ENCODE data around the gene PTPN11.

The PTPN11 gene

DNA sequence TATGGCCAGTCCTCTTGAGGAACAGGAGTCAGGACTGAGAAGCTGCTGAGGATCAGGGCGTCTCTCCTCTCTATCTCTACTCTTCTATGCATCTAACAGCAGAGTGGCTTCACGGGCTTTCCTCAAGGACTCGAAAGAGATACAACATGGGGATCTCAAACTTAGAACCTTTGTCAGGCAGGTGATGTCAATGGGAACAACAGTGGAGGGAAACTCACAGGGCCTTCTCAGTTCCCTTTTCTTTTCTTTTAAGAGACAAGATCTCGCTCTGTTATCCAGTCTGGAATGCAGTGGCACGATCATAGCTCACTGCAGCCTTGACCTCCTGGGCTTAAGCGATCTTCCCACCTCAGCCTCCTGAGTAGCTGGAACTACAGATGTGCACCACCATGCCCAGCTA is 127.6 kb downstream of the PTPN11 start:
- peaks cover 5% of the 10 kb centered on the region for H3K27me3 ChIP-seq (ENCODE audit: insufficient read depth, low read length, poor library complexity)
- no peak overlapping the region for H3K27ac ChIP-seq (ENCODE audit: low read length)
- no peaks in the 10 kb centered on the region for H4K20me1 ChIP-seq (ENCODE audit: insufficient read depth, low read length)
- DNase-seq (no peak), ATAC-seq (ENCODE audit: insufficient read depth, low read depth) (no peak)
- H2AFZ ChIP-seq (ENCODE audit: low read depth, low read length), result no peak overlapping the region
- no peak overlapping the region for H3K9ac ChIP-seq (ENCODE audit: low read depth, low read length)
- no peaks in the 10 kb centered on the region for H3K9me3 ChIP-seq (ENCODE audit: insufficient read depth, low read length, severe bottlenecking)
- no peak overlapping the region for H3K4me3 ChIP-seq (ENCODE audit: low read depth in 1 of 2, low read length in 2 of 2)
- no peaks in the 10 kb centered on the region for H3K36me3 ChIP-seq (ENCODE audit: insufficient read depth, low read length)
- no peaks in the 10 kb centered on the region for H3K4me1 ChIP-seq (ENCODE audit: insufficient read depth, low read length)
- H3K4me2 ChIP-seq (ENCODE audit: insufficient read depth, low read length), result no peak overlapping the region
- TF ChIP-seq EZH2 (IDR thresholded peaks at IDR 0.05; ENCODE audit: borderline replicate concordance, low read depth, low read length, severe bottlenecking) (no peak), CTCF (IDR thresholded peaks at IDR 0.05; ENCODE audit: borderline replicate concordance, extremely low read depth, low read length, poor library complexity, severe bottlenecking) (no peak)
- H3K79me2 ChIP-seq (ENCODE audit: insufficient read depth, low read length), result no peaks in the 10 kb centered on the region

- H2AFZ ChIP-seq (ENCODE audit: low read depth, low read length), result no peak overlapping the region
- no peaks in the 10 kb centered on the region for H3K79me2 ChIP-seq (ENCODE audit: insufficient read depth, low read length)
- H3K4me2 ChIP-seq (ENCODE audit: insufficient read depth, low read length), result no peak overlapping the region
- ATAC-seq (ENCODE audit: insufficient read depth, low read depth) (no peak), DNase-seq (no peak)
- no peaks in the 10 kb centered on the region for H3K4me1 ChIP-seq (ENCODE audit: insufficient read depth, low read length)
- no peak overlapping the region for H3K4me3 ChIP-seq (ENCODE audit: low read depth in 1 of 2, low read length in 2 of 2)
- TF ChIP-seq EZH2 (IDR thresholded peaks at IDR 0.05; ENCODE audit: borderline replicate concordance, low read depth, low read length, severe bottlenecking) (no peak), CTCF (IDR thresholded peaks at IDR 0.05; ENCODE audit: borderline replicate concordance, extremely low read depth, low read length, poor library complexity, severe bottlenecking) (no peak)
- no peak overlapping the region for H3K9ac ChIP-seq (ENCODE audit: low read depth, low read length)
- no peak overlapping the region for H3K27ac ChIP-seq (ENCODE audit: low read length)
- H3K9me3 ChIP-seq (ENCODE audit: insufficient read depth, low read length, severe bottlenecking), result no peaks in the 10 kb centered on the region
- no peaks in the 10 kb centered on the region for H4K20me1 ChIP-seq (ENCODE audit: insufficient read depth, low read length)
- H3K36me3 ChIP-seq (ENCODE audit: insufficient read depth, low read length), result no peaks in the 10 kb centered on the region
- peaks cover 5% of the 10 kb centered on the region for H3K27me3 ChIP-seq (ENCODE audit: insufficient read depth, low read length, poor library complexity)
These were observed 128.2 kb downstream of the PTPN11 start for GRCh38 chr12:112546996-112547395.

DNA sequence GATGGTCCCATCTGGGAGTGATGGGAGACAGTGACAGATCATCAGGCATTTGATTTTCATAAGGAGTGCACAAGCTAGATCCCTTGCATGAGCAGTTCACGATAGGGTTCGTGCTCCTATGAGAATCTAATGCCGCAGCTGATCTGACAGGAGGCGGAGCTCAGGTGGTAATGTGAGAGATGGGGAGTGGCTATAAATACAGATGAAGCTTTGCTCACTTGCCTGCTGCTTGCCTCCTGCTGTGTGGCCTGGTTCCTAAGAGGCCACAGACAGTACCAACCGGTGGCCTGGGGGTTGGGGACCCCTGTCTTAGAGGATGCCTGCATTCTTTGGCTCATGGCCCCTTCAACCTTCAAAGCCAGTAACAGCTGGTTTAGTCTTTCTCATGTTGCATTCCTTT is 130.3 kb downstream of the PTPN11 start:
- Histone ChIP-seq H3K4me1 (ENCODE audit: insufficient read depth, low read length) (no peaks in the 10 kb centered on the region), H3K4me3 (ENCODE audit: low read depth in 1 of 2, low read length in 2 of 2) (no peak overlapping the region), H3K4me2 (ENCODE audit: insufficient read depth, low read length) (no peak overlapping the region), H3K79me2 (ENCODE audit: insufficient read depth, low read length) (no peaks in the 10 kb centered on the region), H3K27me3 (ENCODE audit: insufficient read depth, low read length, poor library complexity) (peaks cover 5% of the 10 kb centered on the region), H4K20me1 (ENCODE audit: insufficient read depth, low read length) (no peaks in the 10 kb centered on the region), H3K36me3 (ENCODE audit: insufficient read depth, low read length) (no peaks in the 10 kb centered on the region), H3K9me3 (ENCODE audit: insufficient read depth, low read length, severe bottlenecking) (no peaks in the 10 kb centered on the region), H2AFZ (ENCODE audit: low read depth, low read length) (no peak overlapping the region), H3K9ac (ENCODE audit: low read depth, low read length) (no peak overlapping the region), H3K27ac (ENCODE audit: low read length) (no peak overlapping the region)
- DNase-seq (no peak), ATAC-seq (ENCODE audit: insufficient read depth, low read depth) (no peak)
- TF ChIP-seq EZH2 (IDR thresholded peaks at IDR 0.05; ENCODE audit: borderline replicate concordance, low read depth, low read length, severe bottlenecking), result no peak
- TF ChIP-seq CTCF (IDR thresholded peaks at IDR 0.05; ENCODE audit: borderline replicate concordance, extremely low read depth, low read length, poor library complexity, severe bottlenecking), result no peak

- H3K4me2 ChIP-seq (ENCODE audit: insufficient read depth, low read length), result no peak overlapping the region
- H3K79me2 ChIP-seq (ENCODE audit: insufficient read depth, low read length), result no peaks in the 10 kb centered on the region
- no peak for DNase-seq
- H3K27me3 ChIP-seq (ENCODE audit: insufficient read depth, low read length, poor library complexity), result peaks cover 10% of the 10 kb centered on the region
- ATAC-seq (ENCODE audit: insufficient read depth, low read depth), result no peak
- H2AFZ ChIP-seq (ENCODE audit: low read depth, low read length), result no peak overlapping the region
- H3K4me3 ChIP-seq (ENCODE audit: low read depth in 1 of 2, low read length in 2 of 2), result no peak overlapping the region
- no peak overlapping the region for H3K9ac ChIP-seq (ENCODE audit: low read depth, low read length)
- TF ChIP-seq EZH2 (IDR thresholded peaks at IDR 0.05; ENCODE audit: borderline replicate concordance, low read depth, low read length, severe bottlenecking) (no peak), CTCF (IDR thresholded peaks at IDR 0.05; ENCODE audit: borderline replicate concordance, extremely low read depth, low read length, poor library complexity, severe bottlenecking) (no peak)
- H3K27ac ChIP-seq (ENCODE audit: low read length), result no peak overlapping the region
- no peaks in the 10 kb centered on the region for H4K20me1 ChIP-seq (ENCODE audit: insufficient read depth, low read length)
- H3K36me3 ChIP-seq (ENCODE audit: insufficient read depth, low read length), result no peaks in the 10 kb centered on the region
- H3K4me1 ChIP-seq (ENCODE audit: insufficient read depth, low read length), result no peaks in the 10 kb centered on the region
- no peaks in the 10 kb centered on the region for H3K9me3 ChIP-seq (ENCODE audit: insufficient read depth, low read length, severe bottlenecking)
These were observed 132.9 kb downstream of the PTPN11 start for GRCh38 chr12:112551681-112552080.

Measured in DND-41 (cell line).